ENCODE measurements around the gene FOXP1. TPM values are rescaled to one million over a fixed set of nuclear protein-coding genes. Genes with fewer than 3 reads are reported as not detected.

FOXP1 gene
- total and polyA plus RNA-seq, 2 of the 13 experiments (the other 11 are each of a cell fraction or from before 2014, with no cell fraction given) = 40.4 to 59.0 TPM

- TF ChIP-seq HINFP (CRISPR knock-in tag; IDR thresholded peaks at IDR 0.05; ENCODE audit: low read depth) (no peak), ARNT2 (CRISPR knock-in tag; IDR thresholded peaks at IDR 0.05; ENCODE audit: low read depth) (no peak), CERS6 (CRISPR knock-in tag; IDR thresholded peaks at IDR 0.05) (no peak), TEF (CRISPR knock-in tag; IDR thresholded peaks at IDR 0.05) (no peak), SCMH1 (CRISPR knock-in tag; IDR thresholded peaks at IDR 0.05; ENCODE audit: borderline replicate concordance) (no peak), THRA (CRISPR knock-in tag; IDR thresholded peaks at IDR 0.05; ENCODE audit: borderline replicate concordance) (no peak), RNF2 (conservative IDR thresholded peaks at IDR 0.05; ENCODE audit: low read depth) (no peak), ZNF713 (CRISPR knock-in tag; IDR thresholded peaks at IDR 0.05) (no peak), TFE3 (CRISPR knock-in tag; IDR thresholded peaks at IDR 0.05) (no peak), GZF1 (CRISPR knock-in tag; IDR thresholded peaks at IDR 0.05) (no peak), THAP7 (CRISPR knock-in tag; IDR thresholded peaks at IDR 0.05) (no peak), ZNF557 (CRISPR knock-in tag; IDR thresholded peaks at IDR 0.05) (no peak), ZNF232 (CRISPR knock-in tag; IDR thresholded peaks at IDR 0.05; ENCODE audit: borderline replicate concordance) (no peak), TBP (CRISPR knock-in tag; IDR thresholded peaks at IDR 0.05) (no peak), SIX4 (CRISPR knock-in tag; IDR thresholded peaks at IDR 0.05) (no peak), ZNF547 (CRISPR knock-in tag; IDR thresholded peaks at IDR 0.05) (no peak), RFXANK (CRISPR knock-in tag; IDR thresholded peaks at IDR 0.05) (no peak), CBX1 (IDR thresholded peaks at IDR 0.05; ENCODE audit: low read depth) (no peak), ETS1 (CRISPR knock-in tag; IDR thresholded peaks at IDR 0.05) (no peak), TRAFD1 (CRISPR knock-in tag; IDR thresholded peaks at IDR 0.05; ENCODE audit: borderline replicate concordance) (no peak), AHR (CRISPR knock-in tag; IDR thresholded peaks at IDR 0.05) (no peak), PITX1 (CRISPR knock-in tag; IDR thresholded peaks at IDR 0.05) (0 out of 2 replicates have a peak, but pooled peaks have one; percentile 40)
These were observed 3.6 kb downstream of the FOXP1 start (continued) for GRCh38 chr3:71579935-71580406.
